ENCODE results near the gene ARHGAP28. TPM values are rescaled to one million over a fixed set of nuclear protein-coding genes. Genes with fewer than 3 reads are reported as not detected.

ARHGAP28 gene
- polyA plus RNA-seq, 1 of the 3 experiments (the other 2 are of a cell fraction): 0.99 TPM

DNA sequence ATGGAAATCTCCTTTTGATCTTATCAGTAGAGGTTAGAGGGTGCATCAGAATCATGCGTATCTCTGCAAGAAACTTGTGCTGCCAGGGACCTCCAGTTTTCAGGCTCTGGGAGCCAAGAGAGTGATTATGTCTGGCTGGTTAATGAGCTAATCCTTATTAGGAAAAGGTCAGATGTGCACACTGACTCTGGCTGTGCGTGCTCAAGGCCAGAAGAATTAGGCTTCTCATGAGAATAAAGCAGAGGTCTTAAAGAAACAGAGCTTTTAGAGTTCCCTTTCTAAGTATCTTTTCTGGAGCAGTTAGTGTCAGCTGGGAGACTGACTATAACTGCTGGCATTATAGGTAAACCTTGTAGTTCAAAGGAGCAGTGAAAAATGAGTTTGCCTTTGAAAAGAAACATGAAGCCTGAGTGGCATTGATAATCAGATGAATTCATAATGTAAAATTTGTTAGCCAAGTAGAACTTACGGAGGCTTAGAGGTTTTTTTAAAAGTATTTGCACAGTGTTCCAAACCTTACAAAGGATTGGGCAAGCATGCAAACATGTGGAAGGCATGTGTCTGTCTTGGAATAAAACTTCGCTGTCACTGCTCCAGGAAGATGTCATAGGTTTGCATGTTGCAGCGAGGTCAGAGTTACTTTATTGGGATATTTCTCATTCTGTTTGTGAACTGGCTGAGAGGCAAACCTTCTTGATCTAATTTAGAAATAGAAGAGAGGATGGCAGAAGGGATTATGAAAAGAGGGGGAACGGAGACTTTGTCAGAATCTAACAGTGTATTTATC lies 151.7 kb downstream of the ARHGAP28 start:
- 52% methylated on average over 6 of the region's 6 CpGs for WGBS (ENCODE audit: low lambda C conversion rate)
- ChIA-PET POLR2A (no interaction called here), CTCF (interaction anchor here (1.0 to 1.5 kb wide), 7 partner anchors 10 to 1003 kb away, joined by 3 to 8 read pairs (median 4); no protein-coding TSS in a partner anchor)
- Histone ChIP-seq H3K9ac (no peak overlapping the region), H4K20me1 (ENCODE audit: insufficient read depth) (no peaks in the 10 kb centered on the region), H3F3A (replicated peaks; ENCODE audit: insufficient read depth) (no peaks in the 10 kb centered on the region), H3K27ac (ENCODE audit: low read depth in 2 of 2, low read length in 1 of 2) (no peak overlapping the region), H3K27me3 (ENCODE audit: insufficient read depth) (no peaks in the 10 kb centered on the region), H3K9me3 (no peaks in the 10 kb centered on the region), H3K36me3 (replicated peaks in 1 of 2; ENCODE audit: control insufficient read depth in 1 of 2, insufficient read depth in 2 of 2, low read length in 1 of 2) (no peaks in the 10 kb centered on the region), H3K79me2 (ENCODE audit: insufficient read depth) (no peaks in the 10 kb centered on the region), H3K4me2 (no peak overlapping the region), H2AFZ (ENCODE audit: low read depth) (no peak overlapping the region), H3K4me3 (ENCODE audit: low read depth in 2 of 2, low read length in 1 of 2) (no peak overlapping the region), H3K4me1 (ENCODE audit: control insufficient read depth in 1 of 2, insufficient read depth in 2 of 2, low read depth in 1 of 2, low read length in 1 of 2) (peaks cover 0 to 12% of the 10 kb centered on the region in 2 experiments; a peak in 2 of 4 replicates), H3K9me2 (no peaks in the 10 kb centered on the region)
- no peak for DNase-seq
- TF ChIP-seq TAF1 (IDR thresholded peaks at IDR 0.05; ENCODE audit: borderline replicate concordance, low read depth, low read length): no peak
- TF ChIP-seq, protein P1, sequence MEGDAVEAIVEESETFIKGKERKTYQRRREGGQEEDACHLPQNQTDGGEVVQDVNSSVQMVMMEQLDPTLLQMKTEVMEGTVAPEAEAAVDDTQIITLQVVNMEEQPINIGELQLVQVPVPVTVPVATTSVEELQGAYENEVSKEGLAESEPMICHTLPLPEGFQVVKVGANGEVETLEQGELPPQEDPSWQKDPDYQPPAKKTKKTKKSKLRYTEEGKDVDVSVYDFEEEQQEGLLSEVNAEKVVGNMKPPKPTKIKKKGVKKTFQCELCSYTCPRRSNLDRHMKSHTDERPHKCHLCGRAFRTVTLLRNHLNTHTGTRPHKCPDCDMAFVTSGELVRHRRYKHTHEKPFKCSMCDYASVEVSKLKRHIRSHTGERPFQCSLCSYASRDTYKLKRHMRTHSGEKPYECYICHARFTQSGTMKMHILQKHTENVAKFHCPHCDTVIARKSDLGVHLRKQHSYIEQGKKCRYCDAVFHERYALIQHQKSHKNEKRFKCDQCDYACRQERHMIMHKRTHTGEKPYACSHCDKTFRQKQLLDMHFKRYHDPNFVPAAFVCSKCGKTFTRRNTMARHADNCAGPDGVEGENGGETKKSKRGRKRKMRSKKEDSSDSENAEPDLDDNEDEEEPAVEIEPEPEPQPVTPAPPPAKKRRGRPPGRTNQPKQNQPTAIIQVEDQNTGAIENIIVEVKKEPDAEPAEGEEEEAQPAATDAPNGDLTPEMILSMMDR (IDR thresholded peaks at IDR 0.05): no peak
- TF ChIP-seq JUND (IDR thresholded peaks at IDR 0.05): no peak
- TF ChIP-seq, protein P2, sequence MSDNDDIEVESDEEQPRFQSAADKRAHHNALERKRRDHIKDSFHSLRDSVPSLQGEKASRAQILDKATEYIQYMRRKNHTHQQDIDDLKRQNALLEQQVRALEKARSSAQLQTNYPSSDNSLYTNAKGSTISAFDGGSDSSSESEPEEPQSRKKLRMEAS (IDR thresholded peaks at IDR 0.05; ENCODE audit: low read depth): no peak
- no peak for TF ChIP-seq EP300 (IDR thresholded peaks at IDR 0.05; ENCODE audit: borderline replicate concordance in 1 of 2, low read depth in 1 of 2, low read length in 1 of 2)
- no peak for TF ChIP-seq SIN3A (IDR thresholded peaks at IDR 0.05; ENCODE audit: borderline replicate concordance, low read depth, low read length)
- TF ChIP-seq YY1 (IDR thresholded peaks at IDR 0.05; ENCODE audit: low read depth): no peak
- TF ChIP-seq, protein P3, sequence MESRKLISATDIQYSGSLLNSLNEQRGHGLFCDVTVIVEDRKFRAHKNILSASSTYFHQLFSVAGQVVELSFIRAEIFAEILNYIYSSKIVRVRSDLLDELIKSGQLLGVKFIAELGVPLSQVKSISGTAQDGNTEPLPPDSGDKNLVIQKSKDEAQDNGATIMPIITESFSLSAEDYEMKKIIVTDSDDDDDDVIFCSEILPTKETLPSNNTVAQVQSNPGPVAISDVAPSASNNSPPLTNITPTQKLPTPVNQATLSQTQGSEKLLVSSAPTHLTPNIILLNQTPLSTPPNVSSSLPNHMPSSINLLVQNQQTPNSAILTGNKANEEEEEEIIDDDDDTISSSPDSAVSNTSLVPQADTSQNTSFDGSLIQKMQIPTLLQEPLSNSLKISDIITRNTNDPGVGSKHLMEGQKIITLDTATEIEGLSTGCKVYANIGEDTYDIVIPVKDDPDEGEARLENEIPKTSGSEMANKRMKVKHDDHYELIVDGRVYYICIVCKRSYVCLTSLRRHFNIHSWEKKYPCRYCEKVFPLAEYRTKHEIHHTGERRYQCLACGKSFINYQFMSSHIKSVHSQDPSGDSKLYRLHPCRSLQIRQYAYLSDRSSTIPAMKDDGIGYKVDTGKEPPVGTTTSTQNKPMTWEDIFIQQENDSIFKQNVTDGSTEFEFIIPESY (IDR thresholded peaks at IDR 0.05; ENCODE audit: borderline replicate concordance, low read depth): no peak
- no peak for TF ChIP-seq RXRA (IDR thresholded peaks at IDR 0.05; ENCODE audit: borderline replicate concordance, low read depth)
- TF ChIP-seq RAD21 (IDR thresholded peaks at IDR 0.05; ENCODE audit: low read length): no peak
- no peak for TF ChIP-seq TEAD4 (IDR thresholded peaks at IDR 0.05; ENCODE audit: borderline replicate concordance, insufficient read depth)
- TF ChIP-seq GABPA (IDR thresholded peaks at IDR 0.05; ENCODE audit: low read depth): no peak

DNA sequence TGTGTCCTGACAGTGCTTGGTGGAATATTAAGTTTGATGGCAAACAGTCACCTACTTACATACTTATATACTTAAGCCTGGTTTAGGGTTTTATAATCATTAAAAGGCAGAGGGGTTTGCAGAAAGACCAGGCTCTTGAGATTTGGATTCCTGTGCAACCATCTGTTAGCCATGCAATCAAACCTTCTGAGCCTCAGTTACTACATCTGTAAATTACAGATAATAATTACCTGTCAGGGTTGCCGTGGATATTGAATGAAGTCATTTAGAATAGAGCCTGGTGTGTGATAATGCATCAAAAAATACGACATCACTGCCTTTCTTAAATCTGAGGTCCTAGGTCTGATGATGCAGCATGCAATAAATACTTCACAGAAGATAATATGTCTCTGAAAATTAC lies 152.9 kb downstream of the ARHGAP28 start:
- POLR2A ChIA-PET: no interaction called here
- no peaks in the 10 kb centered on the region for H3F3A ChIP-seq (replicated peaks; ENCODE audit: insufficient read depth)
- no peaks in the 10 kb centered on the region for H3K79me2 ChIP-seq (ENCODE audit: insufficient read depth)
- H3K4me1 ChIP-seq (ENCODE audit: control insufficient read depth in 1 of 2, insufficient read depth in 2 of 2, low read depth in 1 of 2, low read length in 1 of 2): peaks cover 0 to 12% of the 10 kb centered on the region in 2 experiments; a peak in 2 of 4 replicates
- no peaks in the 10 kb centered on the region for H3K36me3 ChIP-seq (replicated peaks in 1 of 2; ENCODE audit: control insufficient read depth in 1 of 2, insufficient read depth in 2 of 2, low read length in 1 of 2)
- H3K27me3 ChIP-seq (ENCODE audit: insufficient read depth): no peaks in the 10 kb centered on the region
- no peak overlapping the region for H3K4me3 ChIP-seq (ENCODE audit: low read depth in 2 of 2, low read length in 1 of 2)
- no peaks in the 10 kb centered on the region for H3K9me2 ChIP-seq
- no peaks in the 10 kb centered on the region for H4K20me1 ChIP-seq (ENCODE audit: insufficient read depth)
- WGBS (ENCODE audit: low lambda C conversion rate): 67% methylated on average over 2 of the region's 2 CpGs
- H3K9ac ChIP-seq: no peak overlapping the region
- TF ChIP-seq FOXM1 (IDR thresholded peaks at IDR 0.05; ENCODE audit: low read depth): no peak
- no peak for TF ChIP-seq RFX5 (IDR thresholded peaks at IDR 0.05; ENCODE audit: low read length)
- TF ChIP-seq, protein P4, sequence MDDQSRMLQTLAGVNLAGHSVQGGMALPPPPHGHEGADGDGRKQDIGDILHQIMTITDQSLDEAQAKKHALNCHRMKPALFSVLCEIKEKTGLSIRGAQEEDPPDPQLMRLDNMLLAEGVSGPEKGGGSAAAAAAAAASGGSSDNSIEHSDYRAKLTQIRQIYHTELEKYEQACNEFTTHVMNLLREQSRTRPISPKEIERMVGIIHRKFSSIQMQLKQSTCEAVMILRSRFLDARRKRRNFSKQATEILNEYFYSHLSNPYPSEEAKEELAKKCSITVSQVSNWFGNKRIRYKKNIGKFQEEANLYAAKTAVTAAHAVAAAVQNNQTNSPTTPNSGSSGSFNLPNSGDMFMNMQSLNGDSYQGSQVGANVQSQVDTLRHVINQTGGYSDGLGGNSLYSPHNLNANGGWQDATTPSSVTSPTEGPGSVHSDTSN (IDR thresholded peaks at IDR 0.05): no peak
- TF ChIP-seq EZH2phosphoT487 (IDR thresholded peaks at IDR 0.05; ENCODE audit: borderline replicate concordance, low read depth): no peak
- TF ChIP-seq MXI1 (IDR thresholded peaks at IDR 0.05; ENCODE audit: low read depth, low read length): no peak
- H3K27ac ChIP-seq (ENCODE audit: low read depth in 2 of 2, low read length in 1 of 2): no peak overlapping the region
- no peak overlapping the region for H2AFZ ChIP-seq (ENCODE audit: low read depth)
- no peaks in the 10 kb centered on the region for H3K9me3 ChIP-seq
- no peak overlapping the region for H3K4me2 ChIP-seq
- DNase-seq: no peak
- CTCF ChIA-PET: interaction anchor here (1.4 kb wide), 1 partner anchor 338 kb away, joined by 4 read pairs; no protein-coding TSS in a partner anchor
